NOMO-1 treated with dmso at 0.1 percent for 144 hours (cell line): ENCODE results near the gene DMRT1.
A peak's percentile ranks its signal among the peaks of the same experiment; 100 is the strongest.
"Not testable (repeated sequence)": the region's sequence is repeated elsewhere in the genome, so short reads cannot be mapped to it uniquely, and the experiment has no call there.

Source experiments
- DNase-seq: peaks from one replicate; lab custom pipeline; 2025; ENCODE audit not compliant: unreplicated experiment; lab: John Stamatoyannopoulos, UW

Gene DMRT1

DNA sequence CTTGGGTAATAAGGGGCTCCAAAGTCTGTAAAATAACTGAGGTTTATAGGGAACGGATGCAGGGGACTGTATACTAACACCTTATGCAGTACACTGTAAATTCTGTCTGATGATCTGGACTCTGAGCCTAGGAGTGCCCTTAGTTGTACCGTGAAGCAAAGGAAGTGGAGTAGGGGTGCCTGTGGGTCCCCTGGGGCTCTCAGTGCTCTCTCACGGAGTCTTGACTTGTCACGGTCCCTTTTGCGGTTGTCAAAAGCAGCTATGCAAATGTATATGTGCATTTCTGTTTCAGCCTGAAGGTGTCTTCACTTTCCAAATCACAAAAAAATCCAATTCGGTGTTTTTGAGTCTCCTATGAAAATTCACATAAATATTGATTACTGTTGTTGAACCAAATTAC, 17.8 kb downstream of the DMRT1 start:
- no peak for DNase-seq

DNA sequence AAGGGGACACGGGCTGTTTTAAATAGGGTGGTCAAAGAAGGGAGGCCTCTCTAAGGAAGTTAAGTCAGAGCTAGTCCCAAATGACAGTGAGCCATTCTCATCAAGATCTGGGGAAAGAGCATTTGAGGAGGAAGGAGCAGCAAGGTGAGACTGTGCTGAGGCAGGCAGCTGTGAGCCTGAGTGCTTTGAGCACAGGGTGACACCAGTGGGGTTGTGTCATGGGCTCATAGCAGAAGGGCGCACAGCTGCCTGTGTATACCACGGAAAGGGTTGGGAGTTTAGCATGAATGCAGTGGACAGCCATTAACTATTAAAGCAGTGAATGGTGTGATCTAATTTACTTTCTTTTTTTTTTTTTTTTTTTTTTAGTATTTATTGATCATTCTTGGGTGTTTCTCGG, 19.2 kb downstream of the DMRT1 start:
- DNase-seq: no peak

DNA sequence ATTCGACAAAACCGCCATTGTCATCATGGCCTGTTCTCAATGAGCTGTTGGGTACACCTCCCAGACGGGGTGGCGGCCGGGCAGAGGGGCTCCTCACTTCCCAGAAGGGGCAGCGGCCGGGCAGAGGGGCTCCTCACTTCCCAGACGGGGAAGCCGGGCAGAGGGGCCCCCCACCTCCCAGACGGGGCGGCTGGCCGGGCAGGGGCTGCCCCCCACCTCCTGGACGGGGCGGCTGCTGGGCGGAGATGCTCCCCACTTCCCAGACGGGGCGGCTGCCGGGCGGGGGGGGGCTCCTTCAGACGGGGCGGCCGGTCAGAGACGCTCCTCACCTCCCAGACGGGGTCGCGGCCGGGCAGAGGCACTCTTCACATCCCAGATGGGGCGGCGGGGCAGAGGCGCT, 20.0 kb downstream of the DMRT1 start:
- DNase-seq: not testable (repeated sequence)

DNA sequence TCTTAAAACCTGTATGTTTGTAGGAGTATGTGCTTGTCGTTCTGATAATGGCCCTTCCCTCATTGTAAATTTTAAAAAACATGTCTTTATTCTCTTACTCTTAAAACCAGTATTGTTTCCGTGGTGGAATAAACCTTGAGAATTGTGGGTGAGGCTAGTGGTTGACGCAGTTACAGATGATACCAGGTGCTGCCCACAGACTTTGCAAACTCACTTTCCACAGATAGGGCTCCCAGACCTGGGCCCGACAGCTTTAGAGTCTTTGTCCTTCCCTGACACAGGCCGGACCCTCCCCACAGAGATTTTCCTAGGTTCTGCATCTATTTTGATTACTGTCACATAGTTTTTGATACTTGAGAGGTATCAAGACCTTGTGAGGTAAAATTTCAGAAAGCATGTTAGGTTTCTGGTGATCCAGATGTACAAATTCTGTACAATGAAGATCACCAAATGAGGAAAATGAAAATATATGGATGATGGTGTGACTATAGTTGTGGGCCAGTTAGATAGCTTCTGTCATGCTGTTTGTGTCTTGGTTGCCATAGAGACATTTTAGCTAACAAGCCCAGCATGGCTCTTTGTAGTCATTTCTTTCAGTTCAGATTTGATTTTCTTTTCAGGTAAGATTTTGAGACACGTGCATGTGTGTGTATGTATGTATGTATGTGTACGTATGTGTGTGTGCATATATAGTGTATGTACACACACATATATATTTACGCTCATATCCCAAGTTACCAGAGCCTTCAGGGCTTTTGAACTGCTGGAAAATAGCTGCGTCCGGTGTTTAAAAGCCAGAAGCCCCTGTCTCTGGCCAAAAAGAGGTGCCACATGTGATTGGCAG, 33.8 kb downstream of the DMRT1 start:
- DNase-seq: no peak

DNA sequence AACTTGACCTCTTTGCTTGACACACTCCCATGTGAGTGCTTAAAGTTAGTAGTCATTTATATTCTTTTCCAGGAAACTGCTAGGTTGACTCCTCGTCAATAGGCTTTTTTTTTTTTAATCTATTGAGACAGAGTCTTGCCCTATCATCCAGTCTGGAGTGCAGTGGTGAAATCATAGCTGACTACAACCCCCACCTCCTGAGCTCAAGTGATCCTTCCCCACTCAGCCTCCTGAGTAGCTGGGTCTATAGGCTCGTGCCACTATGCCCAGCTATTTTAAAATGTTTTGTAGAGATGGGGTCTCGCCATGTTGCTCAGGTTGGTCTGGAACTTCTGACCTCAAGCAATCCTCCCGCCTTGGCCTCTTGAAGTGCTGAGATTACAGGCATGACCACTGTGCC, 34.9 kb downstream of the DMRT1 start:
- DNase-seq: no peak

DNA sequence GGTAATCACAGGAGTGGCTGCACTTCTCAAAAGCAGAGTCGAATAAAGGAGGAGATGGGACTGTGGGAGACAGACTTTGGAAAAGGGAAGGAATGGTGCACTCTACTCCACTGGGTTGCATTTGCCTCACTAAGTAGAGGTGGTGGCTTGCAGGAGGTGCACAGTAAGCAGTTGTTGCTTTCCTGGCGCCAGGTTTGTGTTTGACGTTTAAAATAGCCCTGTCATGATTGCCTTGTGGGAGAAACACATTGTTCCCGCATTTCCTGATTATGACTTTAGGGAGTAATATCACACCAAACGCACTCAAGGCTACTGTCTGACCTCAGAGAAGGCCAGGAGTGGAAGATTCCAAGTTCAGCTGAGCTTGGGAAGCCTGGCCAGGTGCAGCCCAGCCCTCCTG, 36.7 kb downstream of the DMRT1 start:
- no peak for DNase-seq

DNA sequence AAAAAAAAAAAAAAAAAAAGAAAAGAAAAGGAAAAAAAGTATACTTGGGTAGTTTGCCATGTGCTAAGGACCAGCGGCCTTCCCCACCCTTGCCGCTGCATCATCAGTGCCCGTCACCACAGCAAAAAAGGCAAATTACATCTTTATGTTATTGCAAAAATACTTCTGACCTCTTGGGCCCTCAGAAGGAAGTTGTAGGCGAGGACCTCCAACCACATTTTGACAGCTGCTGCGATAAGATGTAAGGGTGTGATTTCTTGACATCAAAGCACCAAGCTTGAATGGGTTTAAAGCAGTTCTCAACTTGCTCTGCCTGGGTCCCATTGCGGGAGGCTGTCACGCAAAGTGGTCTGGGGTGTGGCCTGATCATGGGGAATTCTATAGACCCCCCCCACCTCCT, 39.2 kb downstream of the DMRT1 start:
- no peak for DNase-seq

DNA sequence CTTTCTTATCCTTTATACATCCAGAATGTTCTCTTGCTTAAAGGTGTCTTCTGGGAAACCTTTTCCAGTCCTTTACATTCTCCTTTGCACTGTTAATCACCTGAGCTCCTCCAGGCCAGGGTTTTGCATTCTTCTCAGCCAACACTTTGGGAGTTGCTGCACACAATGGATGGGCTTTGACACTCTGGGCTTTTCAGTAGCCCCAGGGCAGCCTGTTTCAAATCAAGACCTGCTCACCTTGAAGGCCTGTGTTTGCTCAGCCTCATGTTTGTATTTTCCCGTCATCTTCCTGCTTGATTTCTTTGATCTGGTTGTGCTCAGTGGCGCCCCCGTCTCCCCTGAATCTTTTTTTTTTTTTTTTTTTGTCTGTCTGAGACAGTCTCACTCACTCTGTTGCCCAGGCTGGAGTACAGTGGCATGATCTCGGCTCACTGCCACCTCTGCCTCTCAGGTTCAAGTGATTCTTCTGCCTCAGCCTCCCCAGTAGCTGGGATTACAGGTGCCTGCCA, 41.0 kb downstream of the DMRT1 start:
- DNase-seq: no peak

DNA sequence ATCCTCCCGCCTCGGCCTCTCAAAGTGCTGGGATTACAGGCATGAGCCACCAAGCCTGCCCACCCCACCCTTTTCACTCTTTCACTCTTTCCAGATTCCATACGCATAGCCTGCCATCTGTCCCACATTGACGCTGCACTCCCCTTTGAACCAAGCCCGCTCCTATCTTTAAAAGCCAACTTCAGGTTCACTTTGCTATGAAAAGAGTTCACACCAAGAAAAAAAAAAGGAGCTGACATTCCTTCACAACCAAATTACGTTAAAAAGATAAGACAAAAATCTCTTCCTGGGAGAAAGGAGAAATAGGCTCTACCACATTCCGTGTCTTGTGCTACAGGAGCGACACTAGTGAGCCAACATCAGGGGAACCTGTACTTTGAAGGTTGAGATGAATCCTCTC, 41.5 kb downstream of the DMRT1 start:
- DNase-seq: no peak

DNA sequence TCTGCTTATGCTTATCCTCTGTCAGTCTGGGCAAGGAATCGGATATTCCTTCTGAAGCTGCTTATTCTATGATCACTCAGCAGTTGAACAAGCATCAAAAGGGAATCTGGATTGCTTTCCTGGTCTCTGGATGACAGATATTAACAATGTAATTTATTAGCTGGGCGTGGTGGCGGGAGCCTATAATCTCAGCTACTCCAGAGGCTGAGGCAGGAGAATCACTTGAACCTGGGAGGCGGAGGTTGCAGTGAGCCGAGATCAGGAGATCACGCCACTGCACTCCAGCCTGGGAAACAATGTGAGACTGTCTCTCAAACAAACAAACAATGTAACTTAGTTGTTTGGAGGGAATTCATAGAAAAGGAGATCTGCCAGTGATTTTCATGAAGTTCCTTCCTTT, 45.4 kb downstream of the DMRT1 start:
- DNase-seq: no peak

DNA sequence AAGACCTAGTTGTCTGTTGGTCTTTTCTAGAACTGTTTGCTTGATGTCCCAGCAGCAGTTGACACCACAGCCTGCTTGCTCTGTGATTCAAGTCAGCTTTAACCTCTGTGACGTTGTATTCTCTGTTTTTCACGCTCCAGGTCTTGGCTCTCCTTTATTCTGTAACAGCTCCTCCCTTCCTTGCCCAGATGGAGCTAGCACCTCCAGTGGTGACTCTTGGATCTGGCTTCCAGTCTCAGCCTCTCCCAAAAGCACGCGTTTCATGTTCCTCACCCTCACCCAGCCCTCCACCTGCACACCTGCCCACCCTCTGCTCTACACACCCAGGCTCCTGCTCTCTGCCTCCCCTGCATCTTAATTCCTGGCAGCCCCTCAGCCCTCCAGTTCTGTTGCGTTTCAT, 50.6 kb downstream of the DMRT1 start:
- DNase-seq: no peak

DNA sequence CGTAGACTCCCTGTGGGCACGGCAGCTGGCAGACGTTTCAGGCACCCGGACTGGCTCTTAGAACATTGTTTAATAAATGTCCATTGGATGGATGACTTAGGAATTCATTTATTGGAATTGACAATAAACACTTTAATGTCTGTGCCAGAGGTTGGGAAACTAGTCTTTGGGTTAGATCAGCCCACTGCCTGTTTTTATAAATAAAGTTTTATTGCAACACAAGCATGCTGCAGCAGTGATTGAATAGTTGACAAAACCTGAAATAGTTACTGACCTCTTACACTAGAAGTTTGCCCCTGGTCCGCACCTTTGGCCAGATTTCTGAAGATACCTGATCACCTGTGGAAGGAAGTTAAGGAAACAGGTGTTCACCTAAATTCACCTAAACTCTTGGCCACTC, 51.6 kb downstream of the DMRT1 start:
- DNase-seq: no peak

DNA sequence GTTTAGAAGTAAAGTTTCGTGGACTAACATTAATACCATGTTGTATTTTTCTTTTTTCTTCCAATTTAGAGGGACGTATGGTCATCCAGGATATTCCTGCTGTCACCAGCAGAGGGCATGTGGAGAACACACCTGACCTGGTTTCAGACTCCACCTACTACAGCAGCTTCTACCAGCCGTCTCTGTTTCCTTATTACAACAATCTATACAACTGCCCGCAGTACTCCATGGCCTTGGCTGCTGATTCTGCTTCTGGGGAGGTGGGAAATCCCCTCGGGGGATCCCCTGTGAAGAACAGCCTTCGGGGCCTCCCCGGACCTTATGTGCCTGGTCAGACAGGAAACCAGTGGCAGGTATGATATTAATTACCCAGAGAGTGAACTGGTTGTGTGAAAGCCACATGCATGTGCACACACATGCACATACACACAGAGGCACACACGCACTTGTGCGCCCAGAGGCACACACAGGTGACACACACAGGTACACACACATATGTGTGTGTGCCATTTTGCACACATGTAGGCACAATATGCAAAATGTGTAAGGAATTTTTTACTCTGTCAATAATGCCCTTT, 52.4 kb downstream of the DMRT1 start:
- DNase-seq: peak; percentile 67

DNA sequence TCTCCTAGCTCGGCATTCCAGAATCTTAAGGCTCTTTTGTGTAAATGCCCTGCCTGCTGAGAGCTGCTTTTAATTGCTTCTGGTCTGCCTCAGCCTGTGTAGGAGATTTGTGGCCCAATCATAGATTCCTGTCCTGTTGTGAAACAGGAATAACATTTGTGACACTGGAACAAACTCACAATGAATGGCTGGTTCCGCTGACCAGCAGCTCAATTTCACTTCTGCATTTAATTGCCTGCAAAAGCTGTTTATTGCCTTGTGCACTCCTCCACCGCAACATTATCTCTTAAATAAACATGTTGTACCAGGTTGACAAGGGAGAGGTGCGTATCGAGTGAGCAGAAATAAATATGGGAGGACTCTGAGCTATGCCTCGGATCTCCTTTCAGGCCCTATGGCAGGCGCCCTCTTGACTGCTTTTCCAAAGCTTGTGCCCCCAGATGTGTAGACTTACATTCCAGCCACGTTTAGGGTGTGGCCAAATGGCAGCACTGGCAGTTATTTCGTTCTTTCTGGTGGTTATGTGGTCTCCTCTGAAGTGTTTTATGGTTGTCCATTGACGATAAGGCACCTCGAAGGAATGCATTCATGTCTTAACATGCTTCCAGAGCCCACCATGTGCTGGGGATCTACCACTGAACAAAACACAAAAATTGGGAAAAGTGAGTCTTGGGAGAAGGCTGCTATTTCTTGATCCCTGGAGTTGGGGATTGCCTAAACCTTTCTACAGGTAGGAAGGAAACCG, 58.1 kb downstream of the DMRT1 start:
- peak; percentile 62 for DNase-seq

DNA sequence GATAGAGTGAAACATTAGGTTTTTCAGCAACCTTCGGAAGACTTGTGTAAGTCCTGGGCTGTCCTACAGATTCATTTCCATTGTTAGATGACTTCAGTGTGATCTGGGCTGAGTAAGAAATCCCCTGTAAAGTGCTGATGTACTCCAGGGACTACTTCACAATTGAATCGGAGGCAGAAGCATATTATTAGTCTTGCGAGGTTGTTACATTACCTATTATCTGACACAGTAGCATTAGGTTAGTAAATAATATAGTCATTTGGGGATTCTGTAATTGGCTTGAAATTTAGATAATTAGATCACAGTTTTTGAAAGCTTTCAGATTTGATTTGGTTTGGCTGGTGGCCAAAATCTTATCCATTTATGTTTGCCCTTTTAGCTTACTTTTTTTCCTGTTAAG, 62.4 kb downstream of the DMRT1 start:
- DNase-seq: no peak

DNA sequence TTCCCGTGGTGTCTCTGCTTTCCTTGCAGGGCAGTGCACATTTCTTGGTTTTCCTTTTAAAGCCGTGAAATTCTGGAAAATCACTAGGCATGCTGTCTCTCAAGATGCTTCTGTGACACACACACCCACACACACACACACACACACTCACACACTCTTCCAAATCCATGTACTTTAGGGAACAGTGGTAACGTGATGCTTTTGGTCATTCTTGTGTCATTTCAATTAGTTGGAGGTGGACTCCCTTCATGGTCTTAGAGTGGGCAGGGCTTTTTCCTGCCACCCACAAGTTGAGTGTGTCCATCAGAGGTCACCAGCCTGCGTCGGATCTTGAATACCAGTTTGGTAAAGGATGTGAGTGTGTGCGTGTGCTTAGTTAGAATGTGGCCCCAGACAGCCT, 64.4 kb downstream of the DMRT1 start:
- DNase-seq: no peak

DNA sequence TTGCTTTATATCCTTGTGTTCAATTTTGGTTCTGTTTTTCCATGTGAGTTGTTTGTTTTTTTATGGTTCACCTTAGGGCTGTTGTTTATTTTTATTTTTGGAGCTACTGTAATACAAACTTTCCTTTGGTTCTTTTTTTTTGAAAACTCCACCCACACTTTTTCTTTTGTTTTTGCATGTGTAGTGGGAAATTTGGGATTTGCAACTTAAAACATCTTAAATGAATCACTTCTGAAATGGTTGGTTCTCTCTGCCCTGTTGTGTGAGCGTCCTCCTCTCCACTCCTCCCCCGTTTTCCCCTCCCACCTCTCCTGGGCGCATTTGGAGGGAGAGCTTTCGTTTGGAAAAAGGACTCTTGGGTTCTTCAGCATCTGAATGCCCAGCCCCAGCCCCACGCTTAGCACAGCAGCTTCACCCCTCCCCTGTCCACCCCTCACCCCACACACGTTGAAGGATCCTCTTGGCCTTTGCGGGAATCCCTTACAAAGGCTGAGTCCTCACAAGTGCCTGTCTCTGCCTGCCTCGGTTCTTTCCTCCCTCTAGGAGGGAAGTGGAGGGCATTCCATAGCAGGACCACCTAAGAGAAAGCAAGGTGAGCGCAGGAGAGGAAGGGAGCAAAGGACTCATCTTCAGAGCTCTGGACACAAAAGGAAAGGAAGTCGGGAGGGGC, 67.2 kb downstream of the DMRT1 start:
- no peak for DNase-seq

DNA sequence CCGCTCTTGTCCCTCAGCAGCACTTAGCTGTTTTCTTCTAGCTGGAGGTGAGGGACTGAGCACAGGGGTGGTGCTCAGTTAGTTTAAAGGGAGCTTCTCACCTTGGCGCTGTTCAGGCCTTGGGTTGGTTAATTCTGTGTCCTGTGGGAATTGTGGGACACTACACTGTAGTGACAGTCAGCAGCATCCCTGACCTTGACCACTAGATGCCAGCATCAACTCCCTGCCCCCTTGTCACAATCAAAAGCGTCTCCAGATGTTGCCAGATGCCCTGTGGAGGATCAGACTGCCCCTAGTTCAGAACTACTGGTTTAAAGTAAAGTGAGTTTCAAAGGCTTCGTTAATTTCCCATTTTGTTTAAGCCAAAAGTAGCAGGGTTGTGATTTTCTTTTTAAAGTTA, 69.5 kb downstream of the DMRT1 start:
- no peak for DNase-seq

DNA sequence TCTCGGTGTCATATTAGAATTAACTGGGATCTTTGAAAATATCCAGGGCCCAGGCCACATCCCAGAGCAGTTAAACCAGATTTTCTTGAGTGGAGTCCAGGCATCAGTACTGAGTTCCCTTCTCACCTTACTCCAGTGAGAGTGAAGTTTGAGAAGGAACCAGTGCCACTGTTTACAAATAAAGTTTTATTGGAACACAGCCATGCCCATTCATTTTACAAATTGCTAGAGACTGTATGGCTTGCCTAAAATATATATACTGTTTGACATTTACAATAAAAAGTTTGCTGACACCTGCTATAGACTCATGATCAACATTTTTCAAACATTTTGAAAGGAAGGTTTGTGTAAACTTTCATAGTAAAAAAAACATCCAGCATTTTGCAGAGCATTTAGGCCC, 71.3 kb downstream of the DMRT1 start:
- no peak for DNase-seq

DNA sequence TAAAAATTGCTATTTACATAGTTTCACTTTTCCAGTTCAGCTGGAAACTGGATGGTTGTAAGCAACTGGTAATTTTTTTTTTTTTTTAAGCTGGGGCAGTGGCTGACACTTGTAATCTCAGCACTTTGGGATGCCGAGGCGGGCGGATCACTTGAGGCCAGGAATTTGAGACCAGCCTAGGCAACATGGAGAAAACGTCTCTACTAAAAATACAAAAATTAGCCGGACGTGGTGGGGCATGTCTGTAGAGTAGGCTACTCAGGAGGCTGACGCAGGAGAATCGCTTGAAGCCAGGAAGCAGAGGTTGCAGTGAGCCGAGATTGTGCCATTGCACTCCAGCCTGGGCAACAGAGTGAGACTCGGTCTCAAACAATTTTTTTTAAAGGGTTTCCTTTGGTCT, 72.0 kb downstream of the DMRT1 start:
- not testable (repeated sequence) for DNase-seq

DNA sequence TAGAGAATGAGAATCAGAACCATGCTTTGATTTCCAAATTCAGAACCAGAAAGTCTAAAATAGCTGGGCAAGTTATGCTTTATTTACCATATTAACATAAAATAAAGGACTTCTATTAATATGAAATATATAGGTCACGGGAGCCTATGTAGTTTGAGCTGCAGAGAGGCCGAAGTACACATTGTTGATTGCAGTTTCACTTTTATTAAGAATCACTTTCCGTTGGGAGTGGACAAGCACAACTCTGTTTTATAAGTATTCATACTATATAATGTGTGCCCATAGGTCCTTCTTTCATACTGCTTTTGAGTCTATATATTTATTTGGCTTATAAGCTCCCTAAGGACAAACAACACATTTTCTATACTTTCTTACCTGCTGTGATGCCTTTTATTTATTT, 76.2 kb downstream of the DMRT1 start:
- no peak for DNase-seq
